Measurements from ENCODE around the gene OLFML2B.
"Not testable (repeated sequence)": the region's sequence is repeated elsewhere in the genome, so short reads cannot be mapped to it uniquely, and the experiment has no call there.

The OLFML2B gene

DNA sequence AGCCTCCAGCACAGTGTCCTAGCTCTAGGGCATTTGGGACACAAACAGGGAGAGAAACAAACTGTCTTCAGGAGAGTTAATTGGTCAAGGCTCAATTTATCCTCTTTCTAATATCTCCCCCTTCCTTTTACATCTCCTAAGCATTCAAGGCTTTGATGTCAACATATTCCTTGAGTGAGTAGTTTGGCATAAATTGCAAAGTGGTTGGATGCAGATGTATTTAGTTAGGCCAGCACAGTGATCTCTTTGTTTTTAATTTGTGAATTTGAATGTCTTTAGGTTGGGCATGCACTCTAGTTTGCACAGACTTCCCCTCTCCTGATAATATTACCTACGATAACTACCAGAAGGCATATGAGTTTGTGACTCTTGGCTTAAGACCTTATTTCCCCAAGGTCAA is 12.5 kb upstream of the OLFML2B start:
- no peak for FAIRE-seq

DNA sequence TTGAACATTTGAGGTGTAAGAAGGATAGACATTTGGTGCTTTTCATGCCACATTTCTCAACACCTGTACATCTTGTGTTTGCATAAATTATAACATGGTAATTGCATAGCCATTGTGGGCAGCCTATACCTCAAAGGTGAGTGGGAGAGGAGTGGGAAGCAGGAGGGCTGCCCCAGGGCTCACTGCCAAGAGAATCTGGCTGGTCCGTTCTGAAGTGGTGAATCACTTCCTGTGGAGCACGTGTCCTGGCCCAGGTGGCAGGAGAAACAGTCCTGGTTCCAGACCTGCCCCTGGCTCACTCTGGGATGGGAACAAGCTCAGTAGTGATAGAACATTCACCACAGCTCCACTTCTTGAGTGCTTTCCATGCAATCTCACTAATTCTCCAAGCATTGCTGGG is 11.6 kb upstream of the OLFML2B start:
- DNase-seq (ENCODE audit: insufficient read length, low spot score) = peak; percentile 14
- no peak for FAIRE-seq

More for the DNA sequence above, 12.5 kb upstream of the OLFML2B start:
- DNase-seq (ENCODE audit: insufficient read length, low spot score) = no peak

DNA sequence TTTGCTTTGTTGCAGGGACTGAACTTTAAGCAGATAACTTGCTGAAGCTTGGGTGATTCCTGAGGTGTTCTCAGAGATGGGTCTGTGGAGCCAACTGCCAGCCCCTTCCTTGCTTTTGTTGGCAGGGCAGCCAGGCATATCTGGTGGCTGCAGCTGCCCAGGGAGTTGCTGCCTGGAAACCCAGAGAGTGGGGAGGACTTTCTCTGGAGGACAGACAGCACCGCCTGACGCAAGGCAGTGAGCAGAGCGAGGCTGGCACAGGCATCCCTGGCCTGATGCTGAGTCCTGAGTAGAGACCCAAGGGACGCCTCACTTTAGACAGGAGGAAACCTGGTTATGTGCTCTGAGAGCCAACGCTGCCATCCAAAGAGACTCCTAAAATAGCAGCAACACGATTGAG is 9.8 kb upstream of the OLFML2B start:
- DNase-seq (ENCODE audit: insufficient read length, low spot score) (no peak), FAIRE-seq (no peak)

GRCh38 chr1:162030759-162031280 is 7.2 kb upstream of the OLFML2B start:
- DNase-seq (ENCODE audit: insufficient read length, low spot score) (no peak), FAIRE-seq (no peak)

GRCh38 chr1:162029157-162029556 is 5.5 kb upstream of the OLFML2B start:
- FAIRE-seq = no peak
- no peak for DNase-seq (ENCODE audit: insufficient read length, low spot score)

GRCh38 chr1:162028726-162029125 is 5.1 kb upstream of the OLFML2B start:
- DNase-seq (ENCODE audit: insufficient read length, low spot score) (no peak), FAIRE-seq (no peak)

DNA sequence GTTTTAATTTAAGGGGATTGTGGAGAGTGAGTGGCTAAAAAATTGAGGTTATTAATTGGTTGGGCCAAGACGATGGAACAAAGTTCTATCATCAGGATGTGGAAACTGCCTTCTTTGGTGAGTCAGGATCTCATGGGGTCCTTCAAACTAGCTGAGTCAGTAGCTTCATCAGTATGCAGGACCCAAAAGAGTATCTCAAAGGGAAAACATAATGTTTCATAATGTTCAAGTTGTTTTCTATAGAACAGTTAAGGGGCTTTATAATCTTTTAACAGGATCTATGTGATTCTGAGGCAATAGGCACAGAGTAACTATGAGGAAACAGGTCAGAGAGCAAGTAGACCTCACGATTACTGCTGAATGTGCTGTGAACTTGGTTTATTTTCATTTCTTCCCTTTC is 3.2 kb upstream of the OLFML2B start:
- DNase-seq (ENCODE audit: insufficient read length, low spot score) = no peak
- no peak for FAIRE-seq

DNA sequence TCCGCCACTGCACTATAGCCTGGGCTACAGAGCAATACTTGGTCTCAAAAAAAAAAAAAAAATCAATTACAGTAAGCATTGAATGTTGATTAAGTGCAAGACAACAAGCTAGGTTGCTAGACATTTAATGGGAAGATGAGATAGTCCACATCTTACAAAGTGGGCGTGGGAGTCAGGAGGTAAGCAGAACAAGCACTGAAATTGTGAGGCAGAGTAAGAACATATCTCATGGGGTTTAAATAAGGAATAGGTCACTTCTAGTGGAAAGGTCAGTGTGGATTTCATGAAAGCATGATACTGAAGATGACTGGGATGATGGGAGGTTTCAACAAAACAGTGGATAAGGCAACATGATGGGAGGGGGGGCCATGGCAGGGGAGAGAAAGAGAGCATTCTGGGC is 1.9 kb upstream of the OLFML2B start:
- no peak for DNase-seq (ENCODE audit: insufficient read length, low spot score)
- no peak for FAIRE-seq

DNA sequence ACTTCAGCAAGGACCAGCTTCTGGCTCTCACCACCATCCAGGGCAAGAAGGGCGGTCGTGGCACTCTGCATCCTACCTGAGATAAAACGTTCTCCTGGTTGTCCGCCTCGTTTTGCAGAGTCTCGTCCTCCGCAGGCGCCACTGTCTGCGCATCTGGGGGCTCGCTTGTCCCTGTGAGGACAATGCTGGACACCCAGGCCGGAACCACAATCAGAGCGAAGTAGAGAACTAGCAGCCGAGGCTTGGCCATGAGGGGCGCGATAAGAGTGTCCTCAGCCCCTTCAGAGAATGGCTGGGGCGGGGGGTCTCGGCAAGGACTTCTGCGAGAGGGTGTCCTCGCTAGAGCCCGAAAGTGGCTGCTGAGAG is 505 bp downstream of the OLFML2B start:
- no peak for FAIRE-seq
- no peak for DNase-seq (ENCODE audit: insufficient read length, low spot score)

- FAIRE-seq (no peak), DNase-seq (ENCODE audit: insufficient read length, low spot score) (no peak)
Observed at GRCh38 chr1:162022626-162023025, 1.0 kb downstream of the OLFML2B start.

- DNase-seq (ENCODE audit: insufficient read length, low spot score) (no peak), FAIRE-seq (no peak)
Observed at GRCh38 chr1:162021124-162021523, 2.5 kb downstream of the OLFML2B start.

GRCh38 chr1:162020150-162020549 is 3.5 kb downstream of the OLFML2B start:
- FAIRE-seq (no peak), DNase-seq (ENCODE audit: insufficient read length, low spot score) (no peak)

DNA sequence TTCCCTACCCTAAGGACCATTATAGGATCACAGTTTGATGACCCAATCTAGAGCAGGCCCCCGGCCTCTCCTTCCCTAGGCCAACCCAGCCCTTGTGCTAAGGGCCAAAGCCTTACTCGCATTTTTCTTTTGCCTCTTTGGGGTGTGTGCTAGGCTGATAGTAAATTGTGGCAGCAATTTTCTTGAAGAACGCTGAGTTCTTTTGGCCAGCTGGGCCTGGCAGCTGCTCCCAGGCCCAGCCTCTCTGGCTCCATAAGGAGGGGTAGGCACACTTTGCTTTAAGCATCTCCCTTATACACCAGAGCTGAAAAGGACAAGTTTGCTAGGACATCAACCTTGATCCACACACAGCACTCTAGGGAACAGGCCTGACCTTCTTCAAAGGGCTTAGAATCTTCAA is 4.2 kb downstream of the OLFML2B start:
- no peak for DNase-seq (ENCODE audit: insufficient read length, low spot score)
- FAIRE-seq = no peak

DNA sequence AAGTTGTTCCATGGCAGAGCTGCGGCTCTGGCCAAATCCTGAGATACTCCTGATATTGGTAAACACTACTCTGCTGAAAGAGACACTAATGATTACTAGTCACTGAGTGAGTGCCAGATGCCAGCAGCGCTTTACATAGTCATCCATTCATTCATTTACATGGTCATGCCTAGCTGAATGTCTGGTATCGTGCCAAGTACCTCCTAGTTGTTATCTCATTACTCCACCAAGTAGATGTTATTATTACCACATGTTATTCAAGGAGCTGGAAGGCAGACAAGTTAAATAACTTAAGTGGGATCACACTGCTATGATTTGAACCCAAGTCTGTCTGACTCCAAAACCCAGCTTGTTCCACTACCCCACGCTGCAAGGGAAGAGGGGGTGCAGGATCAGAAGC is 4.7 kb downstream of the OLFML2B start:
- DNase-seq (ENCODE audit: insufficient read length, low spot score) (no peak), FAIRE-seq (no peak)

- no peak for DNase-seq (ENCODE audit: insufficient read length, low spot score)
- no peak for FAIRE-seq
Observed at GRCh38 chr1:162018418-162018817, 5.3 kb downstream of the OLFML2B start.

DNA sequence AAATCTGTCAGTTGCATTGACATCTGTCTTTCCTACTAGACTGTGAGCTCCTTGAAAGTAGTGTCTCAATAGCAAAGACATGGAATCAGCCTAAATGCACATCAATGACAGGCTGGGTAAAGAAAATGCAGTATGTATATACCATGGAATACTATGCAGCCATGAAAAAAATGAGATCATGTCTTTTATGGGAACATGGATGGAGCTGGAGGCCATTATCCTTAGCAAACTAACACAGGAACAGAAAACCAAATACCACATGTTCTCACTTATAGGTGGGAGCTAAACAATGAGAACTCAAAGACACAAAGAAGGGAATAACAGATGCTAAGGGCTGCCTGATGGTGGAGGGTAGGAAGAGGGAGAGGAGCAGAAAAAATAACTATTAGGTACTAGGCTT is 5.9 kb downstream of the OLFML2B start:
- not testable (repeated sequence) for DNase-seq (ENCODE audit: insufficient read length, low spot score); FAIRE-seq

- DNase-seq (ENCODE audit: insufficient read length, low spot score) (no peak), FAIRE-seq (no peak)
Observed at GRCh38 chr1:162016631-162017030, 7.0 kb downstream of the OLFML2B start.

- no peak for DNase-seq (ENCODE audit: insufficient read length, low spot score)
- FAIRE-seq = no peak
Observed at GRCh38 chr1:162015196-162015595, 8.5 kb downstream of the OLFML2B start.

DNA sequence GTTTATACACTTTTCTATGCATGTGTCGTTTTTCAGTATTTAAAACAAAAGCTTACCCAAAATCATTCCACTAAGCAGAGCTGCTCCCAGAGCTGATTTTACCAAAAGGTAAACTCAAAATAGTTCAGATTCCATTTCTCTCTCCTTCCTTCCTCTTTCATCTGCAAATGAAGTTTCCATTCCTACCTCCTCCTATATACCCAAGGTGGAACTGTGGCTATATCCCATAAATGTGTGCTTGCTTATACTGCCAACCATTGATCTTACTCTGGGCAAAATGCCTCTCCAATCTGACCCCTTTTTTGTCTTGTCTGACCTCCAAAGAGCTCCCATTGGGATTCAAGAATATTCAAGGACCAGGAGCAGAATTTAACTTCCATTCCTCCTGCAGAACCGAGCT is 9.5 kb downstream of the OLFML2B start:
- no peak for FAIRE-seq

GRCh38 chr1:162013289-162013688 is 10.4 kb downstream of the OLFML2B start:
- no peak for FAIRE-seq

More for the DNA sequence above, 9.5 kb downstream of the OLFML2B start:
- no peak for DNase-seq (ENCODE audit: insufficient read length, low spot score)

DNA sequence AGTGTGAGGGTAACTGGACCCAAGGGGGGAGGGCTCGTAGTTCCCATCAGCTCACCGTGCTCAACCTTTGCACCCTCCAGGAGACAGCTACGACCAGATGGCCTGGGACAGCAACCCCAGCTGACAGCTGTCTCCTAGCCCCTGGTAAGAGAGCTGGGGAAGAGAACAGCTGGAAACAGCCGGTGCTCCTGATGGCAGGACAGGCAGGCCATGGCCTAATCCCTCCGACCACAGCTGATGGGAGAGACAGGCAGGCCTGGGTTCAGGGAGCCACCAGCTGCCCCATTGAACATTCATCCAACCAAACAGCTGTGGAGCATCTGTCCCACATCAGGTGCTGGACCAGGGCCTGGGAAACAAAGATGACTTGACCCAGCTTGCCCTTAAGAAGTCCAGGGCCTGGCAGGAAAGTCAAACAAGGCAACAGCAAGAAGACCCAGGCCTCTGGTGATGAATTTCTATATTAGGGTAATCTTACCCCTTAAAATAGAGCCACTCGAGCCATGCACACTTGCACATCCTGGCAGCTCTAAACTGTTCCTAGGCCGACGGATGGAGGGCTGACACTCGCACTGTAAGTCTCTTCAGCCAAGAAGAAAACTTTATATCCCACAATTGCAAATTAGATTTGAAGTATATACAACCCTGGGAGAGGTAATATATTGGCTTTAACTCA is 12.2 kb downstream of the OLFML2B start:
- no peak for DNase-seq (ENCODE audit: insufficient read length, low spot score)
- no peak for FAIRE-seq

More at GRCh38 chr1:162013289-162013688, 10.4 kb downstream of the OLFML2B start:
- DNase-seq (ENCODE audit: insufficient read length, low spot score) = no peak

DNA sequence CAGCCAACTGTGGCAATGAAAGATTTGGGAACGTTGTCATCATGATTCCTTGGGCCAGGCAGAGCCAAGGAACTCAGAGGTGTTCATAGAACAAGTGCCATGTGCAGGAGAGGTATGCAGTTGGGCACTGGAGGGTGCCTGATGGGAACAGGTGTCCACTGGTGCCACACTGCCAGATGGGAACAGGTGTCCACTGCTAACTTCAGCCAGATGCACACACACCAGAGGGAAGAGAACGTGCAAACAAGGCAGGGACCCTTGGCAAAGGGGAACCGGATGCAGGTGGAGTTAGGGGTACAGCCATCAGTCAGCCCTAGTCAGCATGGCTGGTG is 13.5 kb downstream of the OLFML2B start:
- no peak for FAIRE-seq
- DNase-seq (ENCODE audit: insufficient read length, low spot score) = no peak
